H1 (cell line): Measurements from ENCODE around the gene TMEM191B. TPM values are rescaled to one million over a fixed set of nuclear protein-coding genes. Genes with fewer than 3 reads are reported as not detected.
"Not testable (repeated sequence)": the region's sequence is repeated elsewhere in the genome, so short reads cannot be mapped to it uniquely, and the experiment has no call there.

Source experiments
- CTCF ChIA-PET: fragments of 300-600 bp; sonication (Branson Sonifier 250); formaldehyde crosslinking; loops from one replicate; lab custom pipeline; 2021; ENCODE audit not compliant: partially characterized antibody; lab: Charles Lee
- POLR2A ChIA-PET: fragments of 300-600 bp; sonication (Branson Sonifier 250); formaldehyde crosslinking; loops from one replicate; lab custom pipeline; 2021; ENCODE audit warnings: inconsistent platforms; ENCODE audit not compliant: partially characterized antibody; lab: Charles Lee
- DNase-seq, 2 experiments: peaks; one replicate each; pipeline versions ENCODE4 v3.0.0 to v3.0.0-alpha.2; 2010 to 2022; ENCODE audit warnings: low spot score in 2 of 2, low read depth in 1 of 2, mixed read lengths in 1 of 2
- FAIRE-seq: peaks from 2 replicates; lab custom pipeline; 2011; peaks lifted over from hg19 to GRCh38; lab: Jason Lieb, UNC
- H2AFZ ChIP-seq: 2 replicates; pipeline ENCODE4 v1.8.1; 2012; ENCODE audit warnings: low read length, inconsistent platforms
- H2AK5ac ChIP-seq: 2 replicates; pipeline ENCODE4 v1.6.1; 2013; ENCODE audit warnings: low read depth, low read length
- H2BK120ac ChIP-seq: replicated peaks from 2 replicates; pipeline ENCODE3; 2013; ENCODE audit warnings: low read depth, low read length, inconsistent platforms
- H2BK12ac ChIP-seq: 2 replicates; pipeline ENCODE4 v1.6.1; 2013; ENCODE audit warnings: low read depth, low read length
- H2BK15ac ChIP-seq: 2 replicates; pipeline ENCODE4 v1.6.1; 2013; ENCODE audit warnings: low read length
- H2BK20ac ChIP-seq: 2 replicates; pipeline ENCODE4 v1.6.1; 2013; ENCODE audit warnings: low read length
- H2BK5ac ChIP-seq: 2 replicates; pipeline ENCODE4 v1.6.1; 2013; ENCODE audit warnings: low read depth, low read length
- H3K14ac ChIP-seq: 2 replicates; pipeline ENCODE4 v1.6.1; 2013; ENCODE audit warnings: inconsistent platforms; ENCODE audit not compliant: insufficient read length
- H3K18ac ChIP-seq: 2 replicates; pipeline ENCODE4 v1.6.1; 2013; ENCODE audit warnings: low read length; ENCODE audit errors: extremely low read depth
- H3K23ac ChIP-seq: 2 replicates; pipeline ENCODE4 v1.6.1; 2013; ENCODE audit warnings: inconsistent platforms; ENCODE audit not compliant: insufficient read length
- H3K23me2 ChIP-seq: 2 replicates; pipeline ENCODE4 v1.6.1; 2013; ENCODE audit warnings: low read depth, low read length
- H3K27ac ChIP-seq: 2 replicates; pipeline ENCODE4 v1.6.1; 2011; ENCODE audit warnings: low read depth, low read length, inconsistent platforms
- H3K27me3 ChIP-seq, 4 experiments: replicated peaks in 1 of 4; 1 replicate in 1 of 4; 2 replicates in 3 of 4; pipeline versions ENCODE4 v1.6.1 to v1.8.1; 2011 to 2013; ENCODE audit warnings: low read length in 3 of 4, mild to moderate bottlenecking in 3 of 4, inconsistent platforms in 2 of 4, mixed read lengths in 2 of 4, moderate library complexity in 1 of 4; ENCODE audit not compliant: control insufficient read depth in 3 of 4, insufficient read depth in 3 of 4; ENCODE audit errors: extremely low read depth in 1 of 4
- H3K36me3 ChIP-seq, 4 experiments: 2 replicates each; pipeline versions ENCODE4 v1.6.1 to v1.8.1; 2011 to 2013; ENCODE audit warnings: mild to moderate bottlenecking in 4 of 4, low read length in 3 of 4, moderate library complexity in 2 of 4, control low read depth in 1 of 4, inconsistent platforms in 1 of 4; ENCODE audit not compliant: insufficient read depth in 4 of 4, control insufficient read depth in 2 of 4
- H3K4ac ChIP-seq: replicated peaks from 2 replicates; pipeline ENCODE3; 2013; ENCODE audit warnings: low read length, low read depth, mixed read lengths, inconsistent platforms; ENCODE audit not compliant: insufficient read length
- H3K4me1 ChIP-seq, 4 experiments: replicated peaks in 1 of 4; 1 replicate in 1 of 4; 2 replicates in 3 of 4; pipeline versions ENCODE4 v1.6.1 to v1.8.1; 2011 to 2013; ENCODE audit warnings: low read length in 3 of 4, inconsistent platforms in 2 of 4, mixed read lengths in 1 of 4; ENCODE audit not compliant: insufficient read depth in 4 of 4, control insufficient read depth in 3 of 4
- H3K4me2 ChIP-seq, 2 experiments: 2 replicates each; pipeline versions ENCODE4 v1.6.1 to v1.8.1; 2011 to 2013; ENCODE audit warnings: low read depth in 2 of 2, low read length in 2 of 2, control low read depth in 1 of 2, inconsistent platforms in 1 of 2, mild to moderate bottlenecking in 1 of 2; ENCODE audit not compliant: insufficient read depth in 1 of 2
- H3K4me3 ChIP-seq, 4 experiments: fragments of 200-600, 300-600 bp in 1 of 4; sonication (generic), shearing (Covaris generic), sonication (Bioruptor Twin) in 1 of 4; 2 replicates each; pipeline versions ENCODE4 v1.5.1 to v1.8.1; 2011 to 2016; ENCODE audit warnings: low read length in 4 of 4, low read depth in 3 of 4, control low read depth in 2 of 4, inconsistent platforms in 2 of 4, mild to moderate bottlenecking in 2 of 4, mixed read lengths in 1 of 4, moderate library complexity in 1 of 4; ENCODE audit not compliant: insufficient read depth in 2 of 4; ENCODE audit errors: extremely low read depth in 1 of 4
- H3K56ac ChIP-seq: replicated peaks from 2 replicates; pipeline ENCODE3; 2013; ENCODE audit warnings: low read depth, mild to moderate bottlenecking, mixed read lengths, low read length, inconsistent platforms; ENCODE audit not compliant: insufficient read length
- H3K79me1 ChIP-seq: 2 replicates; pipeline ENCODE4 v1.6.1; 2013; ENCODE audit warnings: low read depth, low read length, control low read depth
- H3K79me2 ChIP-seq, 2 experiments: 2 replicates each; pipeline versions ENCODE4 v1.6.1 to v1.8.1; 2012 to 2013; ENCODE audit warnings: low read length in 2 of 2, mild to moderate bottlenecking in 2 of 2, inconsistent platforms in 1 of 2; ENCODE audit not compliant: insufficient read depth in 2 of 2, control insufficient read depth in 1 of 2
- H3K9ac ChIP-seq, 4 experiments: replicated peaks in 1 of 4; 1 replicate in 1 of 4; 2 replicates in 3 of 4; pipeline versions ENCODE4 v1.6.1 to v1.8.1; 2011 to 2013; ENCODE audit warnings: low read depth in 3 of 4, low read length in 3 of 4, control low read depth in 2 of 4, mild to moderate bottlenecking in 2 of 4, moderate library complexity in 2 of 4, inconsistent platforms in 1 of 4; ENCODE audit errors: extremely low read depth in 1 of 4
- H3K9me3 ChIP-seq, 2 experiments: 2 replicates each; pipeline versions ENCODE4 v1.6.1 to v1.8.1; 2012 to 2013; ENCODE audit warnings: mild to moderate bottlenecking in 2 of 2, moderate library complexity in 2 of 2, control low read depth in 1 of 2, inconsistent platforms in 1 of 2, low read depth in 1 of 2, low read length in 1 of 2, mixed read lengths in 1 of 2; ENCODE audit not compliant: insufficient read depth in 2 of 2
- H4K20me1 ChIP-seq, 2 experiments: replicated peaks in 1 of 2; 2 replicates each; pipeline versions ENCODE3 to v1.8.1; 2011 to 2013; ENCODE audit warnings: inconsistent platforms in 2 of 2, low read length in 2 of 2, mild to moderate bottlenecking in 1 of 2; ENCODE audit not compliant: insufficient read depth in 2 of 2, control insufficient read depth in 1 of 2
- H4K5ac ChIP-seq: 2 replicates; pipeline ENCODE4 v1.6.1; 2013; ENCODE audit warnings: low read length, low read depth, mixed read lengths, inconsistent platforms; ENCODE audit not compliant: insufficient read length
- H4K8ac ChIP-seq: 2 replicates; pipeline ENCODE4 v1.8.0; 2013; ENCODE audit warnings: mild to moderate bottlenecking, moderate library complexity, low read length, inconsistent platforms; ENCODE audit not compliant: insufficient read depth; ENCODE audit errors: extremely low read depth
- H4K91ac ChIP-seq: replicated peaks from 2 replicates; pipeline ENCODE3; 2013; ENCODE audit warnings: low read length, mixed read lengths, inconsistent platforms; ENCODE audit not compliant: insufficient read length
- WGBS, 2 experiments: shearing (Covaris generic) in 1 of 2; methylation state at CpG; one replicate each; pipeline versions ENCODE4 v1.1.6 to v1.1.7; 2013 to 2015; ENCODE audit warnings: low lambda C conversion rate in 2 of 2, mixed read lengths in 2 of 2, inconsistent platforms in 1 of 2, low coverage in 1 of 2, missing lambda C conversion rate in 1 of 2; ENCODE audit not compliant: insufficient replicate concordance in 2 of 2, insufficient coverage in 1 of 2, insufficient read length in 1 of 2; ENCODE audit errors: extremely low coverage in 1 of 2, missing lambda C conversion rate in 1 of 2; 5-methylcytosine and 5-hydroxymethylcytosine counted together
- polyA plus RNA-seq, 7 experiments: library from polyadenylated mRNA; depleted of rRNA in 3 of 7; stranded (reverse) in 5 of 7; unstranded in 2 of 7; fragments of >200 nt in 5 of 7; fragments of 200-250 nt in 2 of 7; gene quantifications; 1 replicate in 5 of 7; 2 replicates in 1 of 7; 4 replicates in 1 of 7; pipeline versions ENCODE4 v1.2.1 to v1.2.3, GENCODE V29; 2011 to 2013; ENCODE audit warnings: missing spikeins in 2 of 7, mixed read lengths in 2 of 7
- total RNA-seq: library from RNA; stranded (reverse); fragmentation: NEBNext Ultra II Directional; extraction: Animal tissue kit (Norgen Biotek cat#: 25700); gene quantifications from 2 replicates; pipeline ENCODE4 v1.2.1, GENCODE V29; 2021

Gene TMEM191B
- total and polyA plus RNA-seq, 2 of the 8 experiments (the other 6 are each of a cell fraction or from before 2014, with no cell fraction given), result 1.2 to 1.3 TPM

DNA sequence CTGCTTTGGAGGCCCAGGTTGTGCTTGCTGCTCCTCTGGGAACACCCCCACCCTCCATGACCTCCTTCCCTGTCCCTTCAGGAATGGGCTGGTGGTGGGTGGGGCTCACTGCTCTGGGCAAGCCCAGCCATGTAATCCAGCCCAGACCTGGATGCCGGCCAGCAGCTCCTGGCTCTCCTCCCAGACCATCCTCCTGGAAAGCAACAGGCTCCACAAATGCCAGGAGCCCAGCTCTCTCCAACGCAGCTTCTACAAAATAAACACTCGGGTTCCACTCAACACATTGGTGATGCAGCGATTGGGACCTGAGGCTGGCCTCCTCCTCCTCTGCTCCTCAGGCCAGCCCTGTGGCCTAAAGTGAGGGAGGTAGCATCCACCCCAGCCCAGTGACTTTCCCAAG, 30.9 kb downstream of the TMEM191B start:
- H2AK5ac ChIP-seq, H3K4me1 ChIP-seq, H4K20me1 ChIP-seq, H2BK12ac ChIP-seq, H3K56ac ChIP-seq, H3K79me2 ChIP-seq, H2BK20ac ChIP-seq, H2BK5ac ChIP-seq, H3K4ac ChIP-seq, H4K91ac ChIP-seq, H2AFZ ChIP-seq, H4K5ac ChIP-seq, DNase-seq, H3K23ac ChIP-seq, H2BK15ac ChIP-seq, H3K4me2 ChIP-seq, H3K14ac ChIP-seq, H3K4me3 ChIP-seq, H3K27ac ChIP-seq, H2BK120ac ChIP-seq, POLR2A ChIA-PET, H3K23me2 ChIP-seq, CTCF ChIA-PET, H3K18ac ChIP-seq, H3K79me1 ChIP-seq, FAIRE-seq, H3K36me3 ChIP-seq, H3K27me3 ChIP-seq, H3K9ac ChIP-seq, H4K8ac ChIP-seq, H3K9me3 ChIP-seq: not testable (repeated sequence)
- no CpG with 5 or more reads among the region's 4 CpGs for WGBS, 2 experiments

DNA sequence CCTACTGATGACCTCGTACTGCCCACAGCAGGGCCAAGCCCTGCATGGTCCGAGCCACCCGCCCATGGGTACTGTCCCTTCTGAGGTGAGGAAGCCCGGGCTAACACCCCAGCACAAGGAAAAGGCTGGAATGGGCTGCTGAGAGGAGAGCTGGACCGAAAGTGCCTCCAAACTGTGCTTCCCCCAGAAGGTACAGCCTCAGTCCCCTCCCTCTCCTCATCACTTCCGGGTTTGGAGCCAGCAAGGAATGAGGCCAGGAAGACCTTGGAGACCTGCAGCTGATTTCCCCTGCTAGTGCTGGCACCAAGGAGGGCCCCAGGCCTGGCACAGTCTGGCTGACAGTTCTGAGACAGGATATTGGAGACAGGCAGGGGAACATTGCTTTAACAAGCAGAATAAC, 31.3 kb downstream of the TMEM191B start:
- H3K27me3 ChIP-seq, result not testable (repeated sequence)

More for the DNA sequence above, 31.3 kb downstream of the TMEM191B start:
- H2BK12ac ChIP-seq, FAIRE-seq, H3K36me3 ChIP-seq, H4K91ac ChIP-seq, H2AK5ac ChIP-seq, H3K14ac ChIP-seq, H3K9ac ChIP-seq, H4K8ac ChIP-seq, H3K56ac ChIP-seq, H3K4me1 ChIP-seq, H2BK20ac ChIP-seq, H2BK120ac ChIP-seq, H2AFZ ChIP-seq, H2BK15ac ChIP-seq, H2BK5ac ChIP-seq, H3K4ac ChIP-seq, H3K4me2 ChIP-seq, H3K23me2 ChIP-seq, H4K20me1 ChIP-seq, CTCF ChIA-PET, DNase-seq, H3K79me2 ChIP-seq, POLR2A ChIA-PET, H3K9me3 ChIP-seq, H3K23ac ChIP-seq, H4K5ac ChIP-seq, H3K4me3 ChIP-seq, H3K27ac ChIP-seq, H3K18ac ChIP-seq, H3K79me1 ChIP-seq: not testable (repeated sequence)
- no CpG with 5 or more reads among the region's 6 CpGs for WGBS, 2 experiments
